ENCODE data around the gene LILRB1. TPM values are rescaled to one million over a fixed set of nuclear protein-coding genes. Genes with fewer than 3 reads are reported as not detected.

The LILRB1 gene
- total RNA-seq, 1 donor from 2014 or later = not detected

DNA sequence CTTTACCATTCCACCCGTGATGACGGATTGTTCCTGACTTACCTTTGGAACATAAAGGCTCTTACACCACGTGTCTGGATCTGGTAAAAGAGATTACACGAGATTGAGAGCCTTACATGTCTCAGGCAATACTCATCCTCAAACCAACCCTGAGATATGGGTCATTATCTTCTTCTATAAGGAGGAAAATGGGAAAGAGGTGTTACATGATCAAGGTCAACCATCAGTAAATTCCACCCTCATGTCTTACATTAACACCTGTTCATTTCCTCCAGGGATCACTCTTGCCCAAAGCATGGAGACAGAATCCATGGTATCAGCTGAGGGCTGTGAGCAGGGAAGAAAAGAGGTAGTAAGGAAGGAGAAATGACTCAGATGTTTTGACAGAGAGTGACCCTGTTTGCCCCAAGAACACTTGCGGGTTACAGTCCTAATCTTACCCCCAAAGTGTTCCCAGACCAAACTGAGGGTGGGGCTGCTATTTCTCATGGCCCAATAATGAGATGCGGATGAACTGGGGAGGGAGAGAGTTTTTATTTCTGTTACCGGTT, 52.1 kb downstream of the LILRB1 start:
- H3K4me3 ChIP-seq (ENCODE audit: low read depth, low read length) = no peak overlapping the region

DNA sequence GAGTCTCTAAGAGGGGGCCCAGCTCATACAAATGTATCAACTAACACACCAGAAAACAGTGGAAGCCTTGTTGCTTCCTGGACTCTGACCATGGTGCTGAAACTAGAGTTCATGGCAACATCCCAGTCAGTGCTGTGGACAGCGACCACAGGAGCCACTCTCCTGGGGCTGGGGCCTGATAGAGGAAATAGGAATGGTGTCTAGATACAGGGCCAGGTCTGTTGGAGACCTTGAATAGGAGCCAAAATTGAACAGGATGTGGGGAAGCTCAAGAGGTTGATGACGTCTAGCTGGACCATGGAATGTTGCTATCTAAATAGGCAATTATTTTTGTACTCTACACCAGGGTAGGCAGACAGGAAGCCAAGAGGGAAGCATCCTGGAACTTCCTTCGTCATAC, 54.2 kb downstream of the LILRB1 start:
- H3K4me3 ChIP-seq (ENCODE audit: low read depth, low read length) = no peak overlapping the region
- no peak for DNase-seq (ENCODE audit: low read depth)
- TF ChIP-seq, protein P1, sequence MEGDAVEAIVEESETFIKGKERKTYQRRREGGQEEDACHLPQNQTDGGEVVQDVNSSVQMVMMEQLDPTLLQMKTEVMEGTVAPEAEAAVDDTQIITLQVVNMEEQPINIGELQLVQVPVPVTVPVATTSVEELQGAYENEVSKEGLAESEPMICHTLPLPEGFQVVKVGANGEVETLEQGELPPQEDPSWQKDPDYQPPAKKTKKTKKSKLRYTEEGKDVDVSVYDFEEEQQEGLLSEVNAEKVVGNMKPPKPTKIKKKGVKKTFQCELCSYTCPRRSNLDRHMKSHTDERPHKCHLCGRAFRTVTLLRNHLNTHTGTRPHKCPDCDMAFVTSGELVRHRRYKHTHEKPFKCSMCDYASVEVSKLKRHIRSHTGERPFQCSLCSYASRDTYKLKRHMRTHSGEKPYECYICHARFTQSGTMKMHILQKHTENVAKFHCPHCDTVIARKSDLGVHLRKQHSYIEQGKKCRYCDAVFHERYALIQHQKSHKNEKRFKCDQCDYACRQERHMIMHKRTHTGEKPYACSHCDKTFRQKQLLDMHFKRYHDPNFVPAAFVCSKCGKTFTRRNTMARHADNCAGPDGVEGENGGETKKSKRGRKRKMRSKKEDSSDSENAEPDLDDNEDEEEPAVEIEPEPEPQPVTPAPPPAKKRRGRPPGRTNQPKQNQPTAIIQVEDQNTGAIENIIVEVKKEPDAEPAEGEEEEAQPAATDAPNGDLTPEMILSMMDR (conservative IDR thresholded peaks at IDR 0.05; ENCODE audit: low read depth, low read length) = no peak

More for the DNA sequence above, 52.1 kb downstream of the LILRB1 start:
- DNase-seq (ENCODE audit: low read depth) = no peak
- TF ChIP-seq, protein P1 (conservative IDR thresholded peaks at IDR 0.05; ENCODE audit: low read depth, low read length) = no peak

Other genes with a start within 250 kb of the LILRB1 start
- 3.6 TPM in 1 of 2 replicates, not detected in the other for gene TTYH1, start 215.0 kb upstream of the LILRB1 start, total RNA-seq
- gene LENG8, start 181.3 kb upstream of the LILRB1 start, total RNA-seq = 32.5 and 39.1 TPM in 2 replicates
- gene LENG9, start 166.7 kb upstream of the LILRB1 start, total RNA-seq = 2.7 and 4.1 TPM in 2 replicates
- 5.1 and 33.7 TPM in 2 replicates for gene CDC42EP5, start 157.2 kb upstream of the LILRB1 start, total RNA-seq
- gene LAIR2, start 127.7 kb upstream of the LILRB1 start, total RNA-seq = not detected in 2 replicates
- gene LILRA2, start 56.7 kb upstream of the LILRB1 start, total RNA-seq = not detected in 2 replicates
- not detected in 2 replicates for gene LILRA1, start 36.9 kb upstream of the LILRB1 start, total RNA-seq
- not detected in 2 replicates for gene LILRB4, start 32.5 kb downstream of the LILRB1 start, total RNA-seq
- not detected in 2 replicates for gene KIR3DL3, start 94.0 kb downstream of the LILRB1 start, total RNA-seq
- gene KIR2DL3, start 108.0 kb downstream of the LILRB1 start, total RNA-seq = not detected in 2 replicates
- not detected in 2 replicates for gene KIR2DL1, start 139.3 kb downstream of the LILRB1 start, total RNA-seq
- not detected in 2 replicates for gene KIR2DL4, start 173.1 kb downstream of the LILRB1 start, total RNA-seq
- gene KIR3DL1, start 186.0 kb downstream of the LILRB1 start, total RNA-seq = not detected in 2 replicates
- not detected in 2 replicates for gene KIR2DS4, start 202.2 kb downstream of the LILRB1 start, total RNA-seq
- not detected in 2 replicates for gene KIR3DL2, start 220.0 kb downstream of the LILRB1 start, total RNA-seq
- gene FCAR, start 243.8 kb downstream of the LILRB1 start, total RNA-seq = not detected in 2 replicates